ENCODE data around the gene RNF166.

Gene RNF166

DNA sequence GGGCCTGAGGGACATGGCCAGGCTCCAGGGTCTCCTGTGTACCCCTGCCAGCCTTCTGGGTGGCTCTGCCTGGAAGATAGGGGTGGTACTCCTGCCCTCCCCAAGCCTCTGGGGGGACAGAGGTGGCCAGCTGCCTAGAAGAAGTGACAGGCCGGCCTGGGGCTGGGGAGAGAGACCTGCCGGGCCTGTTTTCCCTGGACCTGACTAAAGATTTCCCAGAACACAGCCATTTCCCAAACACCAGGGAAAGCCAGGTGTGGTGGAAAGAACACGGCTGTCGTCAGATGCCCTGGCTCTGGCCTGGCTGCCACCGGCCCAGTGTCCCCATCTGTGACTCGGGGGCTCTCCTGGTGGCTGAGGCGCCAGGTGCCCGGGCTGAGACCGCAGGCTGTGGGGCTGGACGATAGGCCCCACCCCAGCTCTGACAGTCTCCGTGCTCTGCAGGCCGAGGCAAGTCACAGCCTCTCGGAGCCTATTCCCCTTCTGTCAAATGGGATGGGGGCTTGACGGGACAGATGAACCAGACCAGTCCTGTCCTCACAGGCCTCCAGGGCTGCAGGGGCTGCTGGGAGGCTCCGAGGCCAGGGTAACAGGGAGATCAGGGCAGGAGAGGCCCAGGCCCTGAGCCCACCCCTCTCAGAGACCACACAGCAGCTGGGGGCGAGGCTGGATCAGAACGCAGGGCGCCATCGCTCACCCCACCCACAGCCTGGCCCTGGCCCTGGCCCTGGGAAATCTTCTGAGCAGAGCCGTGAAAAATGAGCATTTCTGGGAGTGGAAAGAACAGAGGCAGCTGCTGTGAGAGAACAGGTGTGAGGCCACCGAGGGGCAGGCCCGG lies 33.1 kb upstream of the RNF166 start:
- no peak for DNase-seq (ENCODE audit: low read depth in 4 of 4, low spot score in 1 of 4)

DNA sequence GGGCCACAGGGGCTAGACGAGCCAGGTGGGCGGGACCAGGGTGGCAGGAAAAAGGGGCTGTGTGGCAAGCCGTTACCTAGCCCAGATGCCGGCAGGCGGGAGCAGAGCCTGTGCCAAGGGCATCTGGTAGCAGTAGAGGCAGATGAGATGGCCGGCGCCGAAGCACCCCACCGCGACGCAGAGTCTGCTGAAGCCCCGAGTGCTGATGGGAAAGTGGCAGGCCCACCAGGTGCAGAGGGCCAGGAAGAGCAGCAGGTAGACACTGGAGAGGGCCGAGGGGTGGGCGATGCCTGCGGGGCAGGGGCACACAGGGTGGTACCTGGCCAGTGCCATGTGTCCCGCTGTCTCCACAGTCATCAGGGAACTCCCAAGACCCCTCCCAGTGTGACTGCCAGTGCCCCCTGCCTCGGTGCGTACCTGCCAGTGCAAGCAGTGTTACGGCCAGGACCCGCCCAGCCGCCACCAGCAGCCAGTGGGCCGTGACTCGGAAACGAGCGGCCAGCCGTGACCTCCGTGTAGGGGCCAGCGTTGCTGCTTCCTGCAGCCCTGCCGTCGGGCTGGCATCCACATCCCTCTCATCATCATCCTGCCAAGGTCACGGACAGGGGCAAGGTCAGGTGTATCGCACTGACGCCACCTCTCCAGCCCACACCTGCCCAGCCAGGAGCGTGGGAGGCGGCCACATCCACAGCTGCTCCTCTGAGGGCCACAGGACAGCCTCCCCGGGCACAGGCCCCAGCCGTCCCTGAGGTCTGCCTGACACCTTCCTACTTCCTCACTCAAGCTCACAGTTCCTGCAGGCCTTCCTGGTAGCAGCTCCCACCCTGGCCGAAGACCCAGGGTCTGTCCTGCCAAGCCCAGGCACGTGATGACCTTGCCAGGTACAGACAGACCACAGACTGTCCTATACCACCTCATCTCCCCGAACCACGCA lies 32.2 kb upstream of the RNF166 start:
- no peak for DNase-seq (ENCODE audit: low read depth in 4 of 4, low spot score in 1 of 4)

DNA sequence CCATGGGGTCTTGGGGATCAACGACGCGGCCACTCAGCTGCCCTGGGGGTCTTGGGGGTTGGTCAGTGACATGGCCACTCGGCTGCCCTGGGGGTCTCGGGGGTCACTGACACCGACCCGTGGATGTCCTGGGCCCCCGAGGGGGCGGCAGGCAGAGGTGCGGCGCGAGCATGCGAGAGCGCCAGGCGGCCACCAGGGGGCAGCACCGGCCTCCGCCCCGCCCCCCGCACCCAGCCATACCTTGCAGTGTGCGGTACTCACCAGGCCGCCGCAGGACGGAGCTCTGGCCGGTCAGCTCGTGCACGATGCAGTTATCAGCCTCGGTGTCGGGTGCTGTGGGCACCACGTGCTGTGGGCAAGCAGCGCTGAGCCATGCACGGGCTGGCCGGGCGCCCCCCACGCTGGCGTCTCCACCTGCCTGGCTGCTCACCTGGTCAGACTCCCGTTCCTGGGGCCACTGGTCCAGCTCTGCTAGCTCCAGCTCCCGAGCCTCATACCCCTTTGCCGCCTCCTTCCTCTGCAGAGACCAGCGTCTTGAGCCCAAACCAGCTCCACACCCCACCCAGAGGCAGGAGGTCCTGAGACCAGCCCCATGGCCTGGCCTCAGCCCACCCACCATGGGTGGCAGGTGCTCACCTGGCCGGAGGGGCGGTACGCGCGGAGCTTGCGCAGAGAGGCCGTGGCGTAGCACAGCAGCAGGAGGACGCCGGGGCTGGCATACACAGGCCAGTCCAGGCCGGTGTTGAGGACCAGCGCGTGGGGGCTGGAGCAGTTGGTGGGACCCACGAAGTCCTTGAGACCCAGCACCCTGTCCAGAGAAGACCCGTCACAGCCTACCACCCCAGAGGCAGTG lies 31.3 kb upstream of the RNF166 start:
- DNase-seq (ENCODE audit: low read depth in 4 of 4, low spot score in 1 of 4) = peak in 3 of 4 experiments; percentile 40 to 65 (median 55)

DNA sequence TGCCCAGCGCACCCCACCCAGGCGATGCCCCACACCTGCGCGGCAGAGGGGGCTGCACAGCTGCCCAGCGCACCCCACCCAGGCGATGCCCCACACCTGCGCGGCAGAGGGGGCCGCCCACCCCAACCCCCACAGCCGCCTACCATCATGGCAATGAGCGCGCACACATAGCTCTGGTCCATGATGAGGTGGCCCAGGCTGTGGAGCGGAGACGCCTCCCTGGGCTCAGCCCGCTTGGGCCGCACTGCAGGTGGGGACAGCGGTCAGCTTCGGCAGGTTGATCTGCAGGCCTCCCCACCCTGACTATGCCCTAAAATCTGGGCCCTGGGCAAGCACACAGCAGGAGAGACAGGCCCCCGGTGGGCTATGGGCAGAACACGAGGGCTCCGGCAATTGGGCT lies 30.3 kb upstream of the RNF166 start:
- DNase-seq (ENCODE audit: low read depth in 4 of 4, low spot score in 1 of 4) = no peak

DNA sequence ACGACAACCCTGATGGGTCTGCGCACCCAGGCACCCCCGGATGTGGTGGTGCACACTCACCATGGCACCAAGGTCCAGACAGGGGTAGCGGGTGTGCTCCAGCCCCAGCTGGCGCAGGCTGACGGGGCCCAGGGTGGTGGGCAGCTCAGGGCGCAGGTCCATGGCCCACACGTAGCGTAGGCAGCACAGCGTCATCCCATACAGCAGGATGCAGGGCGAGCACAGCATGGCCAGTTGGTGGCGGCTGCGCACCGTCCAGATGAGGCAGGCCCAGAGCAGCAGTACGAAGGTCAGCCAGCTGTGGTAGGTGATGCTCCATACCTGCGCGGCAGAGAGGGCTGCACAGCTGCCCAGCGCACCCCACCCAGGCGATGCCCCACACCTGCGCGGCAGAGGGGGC lies 29.9 kb upstream of the RNF166 start:
- DNase-seq (ENCODE audit: low read depth in 4 of 4, low spot score in 1 of 4) = no peak

DNA sequence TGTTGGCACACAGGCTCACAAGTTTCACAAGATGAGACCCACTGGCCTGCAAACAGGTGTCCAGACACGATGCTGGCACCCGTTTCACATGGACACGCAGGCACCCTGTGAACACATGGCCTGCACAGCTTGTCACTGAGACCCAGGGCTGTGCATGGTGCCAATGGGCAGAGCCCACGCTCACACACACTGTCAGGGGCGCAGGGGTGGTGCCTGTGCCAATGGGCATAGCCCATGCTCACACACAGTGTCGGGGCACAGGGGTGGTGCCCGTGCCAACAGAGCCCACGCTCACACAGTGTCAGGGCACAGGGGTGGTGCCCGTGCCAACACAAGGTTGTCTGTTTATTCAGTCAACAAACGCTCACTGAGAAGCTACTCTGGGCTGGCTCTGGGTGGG lies 29.4 kb upstream of the RNF166 start:
- DNase-seq (ENCODE audit: low read depth in 4 of 4, low spot score in 1 of 4) = no peak

DNA sequence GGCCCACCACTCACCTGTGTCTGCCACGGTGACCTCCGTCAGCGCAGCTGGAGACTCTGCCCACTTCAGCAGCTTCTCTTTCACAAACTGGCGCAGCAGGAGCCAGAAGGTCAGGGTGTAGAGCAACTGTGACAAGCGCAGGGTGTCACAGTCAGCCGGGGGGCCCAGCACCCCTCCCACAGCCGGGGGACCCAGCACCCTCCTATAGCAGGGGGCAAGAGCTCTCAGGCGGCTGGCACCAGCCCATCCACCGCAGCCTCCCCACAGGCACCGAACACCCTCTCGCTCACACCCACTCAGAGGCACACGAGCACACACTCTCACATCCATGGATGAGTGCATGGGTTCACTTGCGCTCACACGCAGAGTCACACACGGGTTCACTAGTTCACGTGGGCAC lies 28.9 kb upstream of the RNF166 start:
- no peak for DNase-seq (ENCODE audit: low read depth in 4 of 4, low spot score in 1 of 4)

DNA sequence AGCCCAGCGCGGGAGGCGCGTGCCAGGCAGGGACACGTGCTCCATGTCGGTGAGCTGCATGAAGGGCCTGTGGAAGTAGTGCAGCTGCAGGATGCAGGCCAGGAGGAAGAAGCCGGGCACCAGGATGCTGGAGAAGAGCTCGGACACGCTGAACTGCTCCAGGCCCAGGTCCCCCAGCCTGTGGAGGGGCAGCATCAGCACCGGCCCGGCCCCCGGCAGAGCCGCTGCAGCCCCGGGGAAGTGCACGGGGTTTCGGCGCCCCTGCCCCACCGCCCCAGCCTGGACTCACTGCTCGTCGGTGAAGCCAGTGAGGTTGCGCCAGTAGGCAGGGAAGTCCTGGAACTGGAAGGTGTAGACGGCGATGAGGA lies 28.1 kb upstream of the RNF166 start:
- DNase-seq (ENCODE audit: low read depth in 4 of 4, low spot score in 1 of 4) = no peak

DNA sequence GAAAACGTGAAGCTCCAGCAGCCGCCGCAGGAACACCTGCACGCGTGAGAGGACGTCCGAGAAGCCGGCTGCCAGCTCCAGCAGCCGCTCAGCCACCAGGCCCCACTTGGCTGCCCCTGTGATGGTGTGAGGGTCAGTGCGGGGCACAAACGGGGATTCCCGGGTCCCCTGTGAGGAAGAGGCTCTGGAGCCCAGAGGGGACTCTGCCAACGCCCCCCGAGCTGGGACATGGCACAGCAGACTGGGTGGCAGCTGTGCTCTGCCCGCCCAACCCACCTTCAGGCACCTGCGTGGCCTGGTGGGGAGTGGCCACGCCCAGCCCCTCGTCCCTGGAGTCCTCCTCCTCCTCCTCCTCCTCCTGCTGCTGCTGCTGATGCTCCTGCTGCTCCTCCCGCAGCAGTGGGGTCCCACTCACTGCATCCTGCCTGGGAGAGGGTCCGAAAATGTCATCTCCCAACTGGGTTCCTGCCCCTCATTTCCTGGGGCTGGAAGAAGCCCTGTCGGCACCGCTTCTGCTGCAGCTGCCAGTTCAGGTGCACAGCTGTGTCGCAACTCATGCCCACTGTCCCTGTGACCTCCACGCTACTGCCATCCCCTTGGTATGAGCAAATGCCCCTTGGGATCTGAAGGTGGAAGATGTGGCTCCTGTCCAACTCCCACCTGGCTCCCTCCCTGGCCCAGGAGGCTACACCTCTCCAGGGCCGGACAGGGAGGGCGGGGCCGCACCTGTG lies 27.6 kb upstream of the RNF166 start:
- no peak for DNase-seq (ENCODE audit: low read depth in 4 of 4, low spot score in 1 of 4)

DNA sequence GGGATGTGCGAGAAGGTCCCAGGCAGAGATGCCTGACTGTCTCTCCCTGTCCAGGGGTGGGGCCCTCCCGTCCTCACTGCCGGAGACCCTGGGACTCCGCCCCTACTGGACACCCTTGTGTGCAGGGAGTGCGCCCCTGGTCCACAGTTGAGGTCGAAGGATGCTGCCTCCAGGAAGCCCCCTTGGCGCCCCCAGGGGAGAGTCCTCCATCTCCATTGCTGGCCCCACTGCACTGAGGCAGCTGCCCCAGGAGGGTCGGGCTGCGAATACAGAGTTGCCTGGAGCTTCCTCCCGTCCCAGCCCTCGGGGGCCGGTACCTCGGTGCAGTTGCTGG lies 26.7 kb upstream of the RNF166 start:
- DNase-seq (ENCODE audit: low read depth in 4 of 4, low spot score in 1 of 4) = no peak

DNA sequence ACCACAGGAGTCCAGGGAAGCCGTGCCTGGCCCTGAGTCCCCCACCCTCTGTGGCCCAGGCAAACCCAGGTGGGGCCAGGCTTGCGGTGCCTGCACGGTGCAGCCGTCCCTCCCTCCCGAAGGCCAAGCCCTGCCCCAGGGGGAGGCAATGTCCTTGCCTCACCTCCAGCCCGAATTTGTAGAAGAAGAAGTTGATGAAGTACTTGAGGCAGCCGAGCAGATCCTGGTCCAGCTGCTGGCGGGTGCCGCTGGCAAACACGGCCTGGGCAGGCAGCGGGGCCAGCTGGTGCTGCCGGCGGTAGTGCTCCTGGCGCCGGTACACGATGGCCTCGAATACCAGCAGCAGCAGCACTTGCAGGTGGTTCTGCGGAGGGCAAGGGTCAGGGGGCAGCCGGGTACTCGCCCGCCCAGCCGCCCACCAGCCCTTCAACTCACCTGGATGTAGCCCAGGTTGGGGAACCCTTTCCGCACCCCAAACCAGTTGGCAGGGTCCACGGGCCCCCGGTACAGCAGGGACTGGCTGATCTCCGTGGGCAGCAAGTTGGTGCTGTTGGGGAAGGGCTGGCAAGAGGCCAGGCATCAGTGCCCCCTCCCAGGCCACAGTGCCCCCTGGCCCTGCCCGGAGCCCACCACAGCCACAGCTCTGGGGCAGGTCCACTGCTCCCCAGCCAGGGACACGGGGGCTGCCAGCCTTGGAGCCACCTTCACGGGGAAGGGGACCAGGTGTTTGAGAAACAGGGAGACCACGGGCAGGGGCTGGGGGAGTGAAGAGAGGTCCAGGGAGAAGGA lies 26.2 kb upstream of the RNF166 start:
- DNase-seq (ENCODE audit: low read depth in 4 of 4, low spot score in 1 of 4) = no peak

DNA sequence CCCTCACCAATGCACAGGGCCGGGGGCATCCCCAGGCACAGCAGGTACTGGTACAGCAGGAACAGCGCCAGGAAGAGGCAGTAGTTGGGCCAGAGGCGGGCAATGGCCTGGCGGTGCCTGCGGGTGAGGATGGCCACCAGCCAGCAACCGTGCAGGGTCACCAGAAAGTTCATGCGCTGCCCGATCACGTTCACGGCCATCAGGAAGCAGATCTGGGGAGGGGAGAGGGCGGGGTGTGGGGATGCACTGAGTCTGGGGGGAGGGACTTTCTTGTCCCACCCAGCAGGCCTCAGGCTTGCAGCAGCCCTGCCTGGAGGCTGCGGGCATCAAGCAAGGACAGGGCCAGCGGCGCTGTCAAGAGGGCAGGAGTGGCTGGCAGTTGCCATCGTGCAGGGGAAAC lies 25.5 kb upstream of the RNF166 start:
- no peak for DNase-seq (ENCODE audit: low read depth in 4 of 4, low spot score in 1 of 4)

DNA sequence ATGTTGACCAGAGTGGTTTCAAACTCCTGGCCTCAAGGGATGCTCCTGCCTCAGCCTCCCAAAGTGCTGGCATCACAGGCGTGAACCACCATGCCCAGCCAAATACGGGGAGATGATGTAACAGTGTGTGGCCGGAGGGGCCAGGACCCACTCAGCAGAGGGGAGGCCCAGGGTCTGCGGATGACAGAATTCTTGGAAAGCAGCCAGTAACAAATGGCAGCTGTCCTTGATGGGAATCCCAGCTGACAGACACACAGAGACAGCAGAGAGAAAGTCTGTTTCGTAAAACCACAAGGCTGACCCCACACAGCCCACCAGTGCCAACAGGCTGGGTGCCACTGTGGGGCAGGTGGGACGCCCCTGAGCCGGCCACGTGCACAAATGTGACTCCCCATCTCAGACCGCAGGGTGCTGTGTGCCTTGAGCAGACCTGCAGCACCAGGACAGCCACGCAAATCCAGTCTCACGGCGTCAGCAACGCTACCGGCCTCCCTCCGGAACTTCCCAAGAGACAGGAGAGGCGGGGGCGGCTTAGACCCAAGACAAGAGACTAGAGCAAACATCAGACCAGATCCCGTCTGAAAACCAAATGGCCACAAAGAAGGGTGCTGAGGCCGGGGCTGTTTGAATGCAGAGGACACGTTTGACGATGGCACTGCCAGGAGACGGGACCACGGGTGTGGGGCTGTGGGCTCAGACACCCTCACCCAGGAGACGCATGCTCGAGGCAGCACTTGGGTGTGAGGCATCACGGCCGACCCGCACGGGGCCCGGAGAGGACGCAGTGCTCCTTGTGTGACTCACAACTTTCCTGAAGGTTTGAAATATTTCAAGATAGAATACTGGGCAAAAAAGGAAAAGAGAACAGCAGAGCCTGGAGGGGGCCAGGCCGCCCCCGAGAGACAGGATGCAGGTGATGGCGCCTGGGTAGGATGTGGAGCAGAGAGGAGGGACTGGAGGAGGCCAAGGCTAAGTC lies 24.7 kb upstream of the RNF166 start:
- no peak for DNase-seq (ENCODE audit: low read depth in 4 of 4, low spot score in 1 of 4)

DNA sequence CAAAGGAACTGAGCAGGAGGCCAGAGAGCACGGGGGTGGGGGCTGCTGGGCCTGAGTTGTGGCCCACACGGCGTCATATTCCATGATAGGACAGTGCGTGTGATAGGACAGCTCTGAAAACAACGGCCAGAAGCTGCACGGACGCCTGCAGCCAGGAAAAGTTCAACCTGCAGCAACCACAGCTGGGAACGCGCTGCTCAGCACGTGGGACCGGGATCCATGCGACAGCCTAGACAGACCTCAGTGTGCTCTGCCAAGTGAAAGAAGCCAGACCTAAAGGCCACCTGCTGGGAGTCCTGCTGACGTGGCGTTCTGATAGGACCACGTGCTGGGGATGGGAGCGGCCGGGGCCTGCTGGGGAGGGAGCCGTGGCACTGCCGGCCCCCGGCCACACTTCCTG lies 21.7 kb upstream of the RNF166 start:
- DNase-seq (ENCODE audit: low read depth in 4 of 4, low spot score in 1 of 4) = no peak

DNA sequence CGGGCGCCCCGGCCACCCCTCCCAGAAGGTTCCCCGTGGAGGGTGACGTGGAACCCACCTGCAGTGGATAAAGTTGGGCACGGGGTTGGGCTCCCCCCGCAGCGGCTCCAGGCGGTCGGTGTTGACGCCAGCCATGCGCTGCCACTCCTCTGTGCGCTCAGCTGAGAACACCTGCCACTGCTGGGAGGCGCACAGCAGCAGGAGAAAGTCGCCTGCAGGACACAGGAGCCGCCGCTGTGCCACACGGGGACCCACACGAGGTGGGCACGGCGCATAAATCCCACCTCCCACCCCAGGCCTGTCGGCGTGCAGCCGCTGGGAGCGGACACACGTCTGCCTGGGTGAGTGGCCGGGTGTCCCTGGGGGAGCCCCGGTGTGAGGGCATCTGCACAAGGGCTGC lies 20.8 kb upstream of the RNF166 start:
- no peak for DNase-seq (ENCODE audit: low read depth in 4 of 4, low spot score in 1 of 4)

DNA sequence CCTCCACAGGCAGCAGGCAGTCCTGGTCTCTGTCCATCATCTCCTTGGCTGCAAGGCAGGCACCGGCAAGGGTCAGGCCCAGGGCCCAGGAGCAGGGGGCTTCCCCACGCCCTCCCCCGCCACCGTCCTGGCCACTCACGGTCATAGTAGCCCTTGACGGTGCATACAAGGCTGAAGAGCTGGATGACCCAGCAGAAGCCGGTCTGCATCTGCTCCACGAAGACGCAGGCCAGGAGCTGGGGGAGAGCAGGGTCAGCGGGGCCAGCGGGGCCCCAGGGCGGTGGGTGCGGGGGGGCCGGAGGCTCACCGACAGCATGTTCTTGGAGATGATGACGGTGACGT lies 20.2 kb upstream of the RNF166 start:
- DNase-seq (ENCODE audit: low read depth in 4 of 4, low spot score in 1 of 4) = no peak

DNA sequence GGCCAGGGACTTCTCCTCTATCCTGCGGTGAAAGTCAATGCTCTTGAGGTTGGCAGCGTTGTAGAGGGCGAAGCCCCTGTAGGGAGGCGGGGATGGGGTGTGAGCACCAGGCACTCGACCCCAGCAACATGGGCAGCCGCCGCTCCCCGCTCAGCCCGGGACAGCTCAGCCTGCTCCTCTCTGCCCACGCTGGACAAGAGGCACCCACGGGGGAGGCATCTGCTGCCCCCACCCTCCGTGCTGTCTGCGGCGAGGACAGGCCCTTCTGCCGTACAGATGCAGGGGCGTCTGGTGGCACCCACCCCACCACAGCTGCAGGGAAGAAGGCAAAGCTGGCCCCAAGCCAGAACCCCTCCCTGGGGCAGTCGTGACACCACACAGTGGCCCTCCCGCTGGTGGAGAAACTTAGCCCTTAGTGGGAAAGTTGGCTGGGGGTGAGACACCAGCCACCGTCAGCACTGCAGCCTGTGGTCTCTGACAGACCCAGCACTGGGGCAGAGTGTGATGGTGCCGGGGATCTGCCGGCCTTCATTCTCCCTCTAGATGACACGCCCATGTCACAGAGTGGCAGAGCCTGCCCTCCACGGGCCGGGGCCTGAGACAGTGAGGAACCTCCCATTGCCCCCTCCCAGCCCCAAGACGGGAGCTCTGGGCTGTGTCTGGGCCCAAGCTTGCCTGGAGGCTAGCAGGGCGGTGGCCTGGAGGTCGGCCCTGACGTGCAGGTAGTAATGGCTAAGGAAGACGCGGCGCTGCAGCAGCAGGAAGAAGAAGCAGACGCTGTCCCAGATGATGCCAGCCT lies 19.6 kb upstream of the RNF166 start:
- no peak for DNase-seq (ENCODE audit: low read depth in 4 of 4, low spot score in 1 of 4)

DNA sequence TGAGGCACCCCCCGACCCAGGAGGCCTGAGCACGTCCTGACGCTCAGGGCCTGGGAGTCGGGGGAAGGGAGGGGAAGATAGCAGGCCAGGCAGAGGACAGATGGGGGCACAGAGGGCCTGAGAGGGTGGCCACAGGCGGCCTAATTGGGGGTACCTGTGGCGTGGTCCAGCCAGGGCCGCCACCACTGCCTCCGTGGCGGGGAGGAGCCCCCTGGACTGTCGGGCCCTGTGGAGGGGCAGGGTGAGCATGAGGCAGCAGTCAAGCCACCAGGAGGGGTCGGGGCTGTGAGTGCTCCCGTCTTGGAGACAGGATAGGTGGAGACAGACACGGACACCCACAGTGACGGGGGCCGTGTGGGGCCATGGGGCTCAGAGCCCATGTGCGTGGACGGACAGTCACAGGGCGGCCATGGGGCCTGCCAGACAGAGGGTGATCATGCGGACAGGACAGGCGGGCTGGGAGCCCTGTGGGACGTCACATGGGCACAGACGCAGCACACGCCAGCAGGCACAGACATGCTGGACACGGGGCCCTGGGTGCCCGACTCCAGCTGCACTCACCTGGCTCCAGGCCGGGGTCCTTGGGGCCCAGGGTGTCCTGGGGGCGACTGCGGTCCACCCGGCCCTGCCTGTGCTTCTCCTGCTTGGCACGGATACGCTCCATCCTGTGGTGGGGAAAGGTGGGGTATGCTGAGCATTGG lies 18.8 kb upstream of the RNF166 start:
- DNase-seq (ENCODE audit: low read depth in 4 of 4, low spot score in 1 of 4) = no peak
